GM21390 (cell line): ENCODE results near the gene ZNF217.
"Not testable (repeated sequence)": the region's sequence is repeated elsewhere in the genome, so short reads cannot be mapped to it uniquely, and the experiment has no call there.

Experiments
- ATAC-seq: cut with Tn5 transposase; IDR thresholded peaks from one replicate; pipeline ENCODE4 v1.9.1; 2021; ENCODE audit not compliant: unreplicated experiment

The ZNF217 gene

GRCh38 chr20:53593466-53594007 lies at the start of gene ZNF217:
ZNF217 (minus strand) TSS chr20:53593839; CDS start chr20:53582826, 11,013 bp downstream.
- peak; percentile 20 for ATAC-seq

GRCh38 chr20:53643031-53643832 lies 49.6 kb upstream of the ZNF217 start:
- peak; percentile 97 for ATAC-seq

GRCh38 chr20:53642196-53643030 lies 48.8 kb upstream of the ZNF217 start:
- ATAC-seq = peak; percentile 49

DNA sequence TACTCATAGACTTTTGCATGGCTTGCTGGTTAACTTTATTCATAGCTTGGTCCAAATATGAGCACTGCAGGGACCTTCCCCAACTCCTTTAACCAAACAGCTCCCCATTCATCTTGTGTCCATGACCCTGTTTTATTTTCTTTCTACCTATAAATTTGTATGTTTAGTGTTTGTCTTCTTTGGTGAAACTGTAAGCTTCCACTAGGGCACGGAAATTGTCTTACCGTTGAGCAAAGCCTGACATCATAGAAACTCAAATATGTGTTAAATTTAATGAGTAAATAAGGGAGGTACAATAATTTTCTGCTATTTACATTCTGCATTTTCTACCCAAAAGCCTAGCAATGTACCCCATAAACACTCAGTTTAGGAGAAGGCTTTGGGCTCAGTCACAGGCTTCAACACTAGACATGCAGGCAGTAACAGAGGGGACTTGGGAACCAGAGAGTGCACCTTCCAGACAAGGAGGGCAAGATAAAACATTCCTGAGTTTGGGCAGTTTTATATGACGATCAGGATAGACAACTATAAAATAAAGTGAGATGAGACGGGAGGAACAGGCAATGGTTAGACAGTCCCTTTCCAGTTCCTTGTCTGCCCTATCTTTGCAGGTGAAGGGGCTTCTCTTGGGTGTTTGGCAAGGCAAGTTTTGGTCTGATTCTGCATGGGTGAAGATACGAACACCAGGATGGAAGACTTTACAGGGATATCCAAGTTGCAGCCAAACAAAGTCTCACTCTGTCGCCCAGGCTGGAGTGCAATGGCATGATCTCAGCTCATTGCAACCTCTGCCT lies 46.2 kb upstream of the ZNF217 start:
- ATAC-seq = no peak

DNA sequence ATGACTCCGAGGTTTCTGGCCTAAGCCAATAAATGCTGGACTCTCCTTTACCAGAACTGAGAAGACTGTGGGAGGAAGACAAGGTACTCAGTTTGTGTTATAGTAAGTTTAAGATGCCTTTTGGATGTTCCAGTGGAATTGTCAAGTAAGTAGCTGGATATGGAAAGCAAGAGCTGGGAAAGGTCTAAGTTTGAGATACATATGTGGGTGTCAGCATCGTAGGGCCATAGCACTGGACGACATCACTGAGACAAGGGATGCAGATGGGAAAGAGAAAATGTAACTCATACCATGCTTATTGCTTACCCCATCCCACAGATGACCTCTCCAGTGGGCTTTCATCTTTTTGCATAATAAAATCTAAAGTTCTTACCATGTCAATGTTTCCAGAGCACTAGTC lies 45.5 kb upstream of the ZNF217 start:
- no peak for ATAC-seq

- not testable (repeated sequence) for ATAC-seq
Measured at GRCh38 chr20:53637310-53637709, 43.7 kb upstream of the ZNF217 start.

DNA sequence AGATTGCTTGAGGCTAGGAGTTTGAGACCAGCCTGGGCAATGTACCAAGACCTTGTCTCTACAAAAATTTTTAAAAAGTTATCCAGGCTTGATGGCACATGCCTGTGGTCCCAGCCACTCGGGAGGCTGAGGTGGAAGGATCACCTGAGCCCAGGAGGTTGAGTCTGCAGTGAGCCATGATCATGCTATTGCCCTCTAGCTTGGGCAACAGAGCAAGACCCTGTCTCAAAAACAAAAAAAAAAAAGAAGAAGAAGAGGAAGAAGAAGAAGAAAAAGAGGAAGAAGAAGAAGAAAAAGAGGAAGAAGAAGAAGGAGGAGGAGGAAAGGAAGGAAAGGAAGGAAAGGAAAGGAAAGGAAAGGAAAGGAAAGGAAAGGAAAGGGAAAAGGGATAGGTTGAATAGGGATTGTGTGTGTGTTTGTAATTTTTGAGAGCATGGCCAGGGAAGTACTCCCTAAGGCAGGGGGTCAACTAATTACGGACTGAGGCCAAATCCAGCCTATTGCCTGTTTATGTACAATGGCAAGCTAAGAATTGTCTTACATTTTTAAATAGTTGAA lies 43.0 kb upstream of the ZNF217 start:
- no peak for ATAC-seq

DNA sequence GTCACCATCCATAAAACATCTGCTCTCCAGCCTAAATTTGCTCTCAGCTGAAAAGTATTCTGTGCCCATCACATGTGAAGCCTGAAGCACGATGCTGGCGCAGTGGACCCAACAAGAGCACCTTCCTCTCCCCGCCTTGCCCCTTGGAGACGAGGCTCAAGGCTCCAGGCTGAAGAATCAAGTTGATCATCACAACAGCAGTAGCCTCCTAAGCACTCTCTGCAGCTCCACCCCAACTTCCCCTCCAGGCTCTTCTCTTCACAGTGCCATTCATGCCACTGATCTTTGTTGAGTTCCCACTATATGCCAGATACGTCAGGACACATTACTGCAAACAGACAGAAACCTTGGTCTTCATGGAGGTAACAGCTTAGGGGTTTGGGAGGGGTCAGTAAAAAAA lies 41.6 kb upstream of the ZNF217 start:
- no peak for ATAC-seq

- no peak for ATAC-seq
Measured at GRCh38 chr20:53631909-53632662, 38.4 kb upstream of the ZNF217 start.

DNA sequence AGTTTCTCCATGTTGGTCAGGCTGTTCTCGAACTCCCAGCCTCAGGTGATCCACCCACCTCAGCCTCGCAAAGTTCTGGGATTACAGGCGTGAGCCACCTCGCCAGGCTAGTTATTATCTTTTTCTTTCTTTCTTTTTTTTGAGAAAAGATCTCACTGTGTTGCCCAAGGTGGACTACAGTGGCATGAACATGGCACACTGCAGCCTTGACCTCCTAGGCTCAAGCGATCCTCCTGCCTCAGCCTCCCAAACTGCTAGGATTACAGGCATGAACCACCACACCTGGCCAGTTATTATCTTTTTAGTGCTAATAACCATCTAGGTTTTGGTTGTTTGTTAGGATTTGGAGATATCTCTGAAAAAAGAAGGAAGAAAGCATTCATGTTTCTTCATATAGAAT lies 35.8 kb upstream of the ZNF217 start:
- no peak for ATAC-seq

GRCh38 chr20:53628758-53629157 lies 35.1 kb upstream of the ZNF217 start:
- not testable (repeated sequence) for ATAC-seq

DNA sequence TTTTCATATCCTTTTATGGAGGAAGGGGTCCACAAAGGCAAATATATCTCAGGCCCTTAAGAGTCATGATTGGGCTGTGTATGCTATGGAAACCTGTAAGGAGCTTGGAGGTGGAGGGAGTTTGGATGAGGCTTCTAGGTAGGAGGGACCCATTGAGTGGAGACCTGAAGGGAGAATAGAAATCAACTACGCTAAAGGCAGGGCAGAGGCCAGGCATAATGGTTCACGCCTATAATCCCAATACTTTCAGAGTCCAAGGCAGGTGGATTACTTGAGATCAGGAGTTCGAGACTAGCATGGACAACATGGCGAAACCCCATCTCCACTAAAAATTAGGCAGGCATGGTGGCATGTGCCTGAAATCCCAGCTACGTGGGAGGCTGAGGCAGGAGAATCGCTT lies 34.4 kb upstream of the ZNF217 start:
- no peak for ATAC-seq

DNA sequence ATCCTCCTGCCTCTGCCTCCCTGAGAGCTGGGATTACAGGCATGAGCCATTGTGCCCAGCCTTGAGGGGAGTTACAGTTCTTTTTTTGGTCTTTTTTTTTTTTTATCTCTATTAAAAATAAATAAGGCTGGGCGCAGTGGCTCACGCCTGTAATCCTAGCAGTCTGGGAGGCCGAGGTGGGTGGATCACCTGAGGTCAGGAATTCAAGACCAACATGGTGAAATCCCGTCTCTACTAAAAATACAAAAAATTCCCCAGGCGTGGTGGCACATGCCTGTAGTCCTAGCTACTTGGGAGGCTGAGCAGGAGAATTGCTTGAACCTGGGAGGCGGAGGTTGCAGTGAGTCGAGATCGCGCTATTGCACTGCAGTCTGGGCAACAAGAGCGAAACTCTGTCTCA lies 33.4 kb upstream of the ZNF217 start:
- ATAC-seq = not testable (repeated sequence)

GRCh38 chr20:53626584-53626983 lies 32.9 kb upstream of the ZNF217 start:
- no peak for ATAC-seq

- no peak for ATAC-seq
Measured at GRCh38 chr20:53625311-53626129, 31.9 kb upstream of the ZNF217 start.

DNA sequence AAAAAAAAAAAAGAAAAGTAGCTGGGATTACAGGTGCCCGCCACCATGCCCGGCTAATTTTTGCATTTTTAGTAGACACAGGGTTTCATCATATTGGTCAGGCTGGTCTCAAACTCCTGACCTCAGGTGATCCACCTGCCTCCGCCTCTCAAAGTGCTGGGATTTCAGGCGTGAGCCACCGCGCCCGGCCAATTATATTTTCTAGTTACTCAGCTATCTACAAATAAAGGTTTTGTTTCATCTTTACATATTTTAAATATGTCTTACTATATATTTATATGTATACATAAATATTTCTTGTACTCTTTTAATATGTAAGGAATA lies 31.2 kb upstream of the ZNF217 start:
- not testable (repeated sequence) for ATAC-seq

GRCh38 chr20:53623454-53624211 lies 30.0 kb upstream of the ZNF217 start:
- ATAC-seq = peak; percentile 53

GRCh38 chr20:53623134-53623453 lies 29.5 kb upstream of the ZNF217 start:
- ATAC-seq = no peak
